NCI-H2227 (cell line): ENCODE results near the gene C2orf69.

ENCODE experiments used
- DNase-seq: peaks from one replicate; lab custom pipeline; 2025; ENCODE audit not compliant: unreplicated experiment; lab: John Stamatoyannopoulos, UW

Gene C2orf69

DNA sequence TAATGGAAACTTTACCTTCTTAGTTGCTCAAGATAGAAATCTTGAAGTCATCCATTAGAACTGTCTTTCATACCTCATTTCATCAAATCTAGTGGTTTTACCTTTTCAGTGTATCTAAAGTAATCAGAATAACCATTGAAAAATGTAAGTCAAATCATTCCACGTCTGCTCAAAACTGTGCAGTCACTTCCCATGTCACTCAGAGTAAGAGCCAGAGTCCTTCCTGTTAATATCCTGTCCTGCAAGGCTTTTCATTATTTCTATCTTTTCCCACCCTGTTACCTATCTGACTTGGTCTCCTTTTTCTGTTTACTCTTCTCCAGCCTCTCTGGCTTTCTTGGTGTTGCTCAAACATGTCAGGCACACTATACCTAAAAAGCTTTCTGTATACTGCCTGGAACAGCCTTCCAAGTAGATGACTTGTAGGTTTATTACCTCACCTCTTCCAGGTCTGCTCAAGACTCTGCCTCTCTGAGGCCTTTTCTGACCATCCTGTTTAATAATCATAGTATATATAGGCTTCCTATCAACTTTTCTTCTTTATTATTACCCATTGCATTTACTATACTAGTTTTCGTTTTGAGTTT lies 3.4 kb downstream of the C2orf69 start:
- DNase-seq, result no peak

GRCh38 chr2:199916980-199917379 lies 5.9 kb downstream of the C2orf69 start:
- DNase-seq, result no peak

GRCh38 chr2:199922856-199923255 lies 11.8 kb downstream of the C2orf69 start:
- DNase-seq, result no peak

GRCh38 chr2:199923924-199924323 lies 12.8 kb downstream of the C2orf69 start:
- DNase-seq, result no peak

GRCh38 chr2:199926806-199927205 lies 15.7 kb downstream of the C2orf69 start:
- no peak for DNase-seq

- no peak for DNase-seq
These were observed 17.1 kb downstream of the C2orf69 start for GRCh38 chr2:199928226-199928625.

GRCh38 chr2:199928626-199929025 lies 17.5 kb downstream of the C2orf69 start:
- DNase-seq, result no peak

- DNase-seq, result no peak
These were observed 18.2 kb downstream of the C2orf69 start for GRCh38 chr2:199929262-199929661.

GRCh38 chr2:199932312-199932855 lies 21.3 kb downstream of the C2orf69 start:
- no peak for DNase-seq

- no peak for DNase-seq
These were observed 22.4 kb downstream of the C2orf69 start for GRCh38 chr2:199933466-199933865.

DNA sequence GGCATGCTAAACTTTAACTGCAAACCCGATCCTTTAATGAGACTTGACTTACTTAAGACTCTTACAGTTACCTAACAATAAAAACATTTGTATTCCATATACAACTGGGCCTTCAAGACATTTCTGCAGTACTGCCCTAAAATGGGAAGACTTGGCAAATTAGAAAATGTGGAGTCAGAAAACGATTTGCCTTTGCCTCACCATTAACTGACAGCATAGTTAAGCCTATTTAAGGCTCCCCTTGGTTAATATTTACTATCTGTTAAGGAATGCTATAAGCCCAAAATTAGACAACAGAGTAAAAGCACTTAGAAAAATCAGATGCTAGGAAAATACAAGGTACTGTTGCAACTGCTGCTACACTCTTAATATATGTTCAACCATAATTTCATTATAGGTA lies 25.5 kb downstream of the C2orf69 start:
- DNase-seq, result no peak

DNA sequence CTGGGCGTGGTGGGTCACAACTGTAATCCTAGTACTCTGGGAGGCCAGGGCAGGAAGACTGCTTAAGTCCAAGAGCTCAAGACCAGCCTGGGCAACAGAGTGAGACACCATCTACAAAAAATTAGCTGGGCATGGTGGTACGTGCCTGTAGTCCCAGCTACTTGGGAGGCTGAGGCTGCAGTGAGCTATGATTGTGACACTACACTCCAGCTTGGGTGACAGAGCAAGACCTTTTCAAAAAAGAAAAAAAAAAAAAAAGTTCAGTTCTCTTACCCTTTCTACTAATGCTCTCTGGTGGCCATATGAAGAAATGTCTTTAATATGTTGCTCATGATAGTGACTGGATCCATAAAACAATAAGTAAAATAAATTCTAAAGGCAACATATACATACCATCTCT lies 29.3 kb downstream of the C2orf69 start:
- peak; percentile 40 for DNase-seq

DNA sequence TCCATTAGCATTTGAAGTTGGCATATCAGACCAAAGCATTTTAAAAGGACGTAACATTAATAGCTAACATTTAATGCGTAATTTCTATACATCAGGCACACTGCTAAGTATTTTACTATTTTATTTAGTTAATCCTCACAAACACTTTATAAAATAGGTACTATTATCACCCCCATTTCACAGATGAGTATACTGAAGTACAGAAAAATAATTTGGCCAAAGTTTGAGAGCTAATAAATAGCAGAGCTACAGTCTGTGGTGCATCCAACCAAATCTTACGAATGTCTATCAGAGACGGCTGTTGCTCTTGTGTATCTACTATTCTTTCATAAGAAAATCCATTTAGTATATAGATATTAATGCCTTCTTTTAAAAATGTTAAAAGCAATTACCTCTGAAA lies 32.3 kb downstream of the C2orf69 start:
- no peak for DNase-seq

DNA sequence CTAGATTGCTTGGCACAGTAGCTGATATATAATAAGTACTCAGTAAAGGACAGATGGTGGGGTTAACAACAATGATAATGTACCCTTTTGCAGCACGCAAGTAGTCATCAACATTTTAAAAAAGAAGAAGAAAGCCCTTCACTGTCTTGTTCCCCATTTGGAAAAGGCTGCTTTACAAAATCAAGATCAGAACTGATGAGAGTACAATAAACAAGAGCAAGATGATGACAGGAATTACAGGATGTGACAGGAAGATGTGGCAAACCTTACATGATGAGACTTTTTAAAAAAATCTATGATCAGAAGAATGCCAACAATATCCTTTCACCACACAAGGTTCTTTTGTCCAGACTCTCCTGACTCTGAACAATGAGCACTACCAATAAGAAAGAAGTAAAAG lies 35.1 kb downstream of the C2orf69 start:
- DNase-seq, result no peak

GRCh38 chr2:199946836-199947235 lies 35.7 kb downstream of the C2orf69 start:
- DNase-seq, result no peak

- no peak for DNase-seq
These were observed 39.3 kb downstream of the C2orf69 start for GRCh38 chr2:199950396-199950795.

- DNase-seq, result no peak
These were observed 39.9 kb downstream of the C2orf69 start for GRCh38 chr2:199951023-199951422.

- DNase-seq, result peak; percentile 83
These were observed 43.9 kb downstream of the C2orf69 start for GRCh38 chr2:199955007-199955338.

GRCh38 chr2:199955339-199956061 lies 44.4 kb downstream of the C2orf69 start, which contains the start of the genes MAIP1 and TYW5:
TSS of gene MAIP1 (plus strand) at chr2:199955582. CDS start at chr2:199955799, 217 bp downstream.
TSS of gene TYW5 (minus strand) at chr2:199955491. CDS start at chr2:199955470, 21 bp downstream.
- DNase-seq, result peak; percentile 94

DNA sequence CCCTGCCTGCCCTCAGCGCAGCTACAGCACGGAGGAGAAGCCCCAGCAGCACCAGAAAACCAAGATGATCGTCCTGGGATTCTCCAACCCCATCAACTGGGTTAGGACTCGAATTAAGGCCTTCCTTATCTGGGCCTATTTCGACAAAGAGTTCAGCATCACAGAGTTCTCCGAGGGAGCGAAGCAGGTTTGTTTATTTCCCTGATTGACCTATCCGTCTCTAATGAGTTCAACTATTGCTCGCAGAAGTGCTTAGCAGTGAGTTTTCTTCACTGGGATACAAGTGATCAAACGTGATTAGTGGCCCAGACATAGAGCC lies 44.9 kb downstream of the C2orf69 start:
- no peak for DNase-seq

GRCh38 chr2:199958014-199958413 lies 46.9 kb downstream of the C2orf69 start:
- no peak for DNase-seq

GRCh38 chr2:199962203-199962602 lies 51.1 kb downstream of the C2orf69 start:
- no peak for DNase-seq

GRCh38 chr2:199966405-199966804 lies 55.3 kb downstream of the C2orf69 start:
- DNase-seq, result no peak
